Left ventricle myocardium inferior (tissue), 1 donor: ENCODE data around the gene PRRX2. TPM values are rescaled to one million over a fixed set of nuclear protein-coding genes. Genes with fewer than 3 reads are reported as not detected.
A peak's percentile ranks its signal among the peaks of the same experiment; 100 is the strongest.

Experiments
- DNase-seq: peaks from one replicate; pipeline ENCODE4 v3.0.0-alpha.2; 2020
- H3K27ac ChIP-seq: fragments of 200-600 bp; replicated peaks from 2 replicates; pipeline ENCODE4 v1.8.0; 2021
- H3K27me3 ChIP-seq: fragments of 200-600 bp; 2 replicates; pipeline ENCODE4 v1.8.0; 2021; ENCODE audit warnings: low read depth
- H3K36me3 ChIP-seq: fragments of 200-600 bp; 2 replicates; pipeline ENCODE4 v1.8.0; 2021
- H3K4me1 ChIP-seq: fragments of 200-600 bp; 2 replicates; pipeline ENCODE4 v1.8.0; 2021
- H3K4me3 ChIP-seq: fragments of 200-600 bp; 2 replicates; pipeline ENCODE4 v1.8.0; 2021; ENCODE audit warnings: mild to moderate bottlenecking, moderate library complexity
- H3K9me3 ChIP-seq: fragments of 200-600 bp; replicated peaks from 2 replicates; pipeline ENCODE4 v1.8.0; 2021
- CTCF ChIP-seq: fragments of 200-600 bp; IDR thresholded peaks from 2 replicates; pipeline ENCODE4 v1.8.0; 2021; ENCODE audit warnings: antibody characterized with exemption, mild to moderate bottlenecking, borderline replicate concordance
- intact Hi-C: fragments of 100-400 bp; cut with micrococcal nuclease; formaldehyde crosslinking; loops from one replicate; pipeline ENCODE4 v1.11.0; 2022
- total RNA-seq: library from RNA; stranded (reverse); fragmentation: NEBNext Ultra II Directional; extraction: Animal tissue kit (Norgen Biotek cat#: 25700); gene quantifications from one replicate; pipeline ENCODE4 v1.2.1, GENCODE V29; 2021
- donor health status: DM: no; HTN: yes; CAD: no; lungs with severe emphysema.

Gene PRRX2
- total RNA-seq, 1 donor from 2014 or later: 0.85 TPM

- no peak overlapping the region for H3K4me3 ChIP-seq
- peak; percentile 78 for TF ChIP-seq CTCF
- H3K27me3 ChIP-seq: peaks cover 26% of the 10 kb centered on the region
- no peaks in the 10 kb centered on the region for H3K36me3 ChIP-seq
- H3K27ac ChIP-seq: no peak overlapping the region
- H3K4me1 ChIP-seq: peaks cover 55% of the 10 kb centered on the region
- no peaks in the 10 kb centered on the region for H3K9me3 ChIP-seq
- no peak for DNase-seq
- intact Hi-C loops: no loop called here
Measured at GRCh38 chr9:129624168-129624759, 41.2 kb upstream of the PRRX2 start.

DNA sequence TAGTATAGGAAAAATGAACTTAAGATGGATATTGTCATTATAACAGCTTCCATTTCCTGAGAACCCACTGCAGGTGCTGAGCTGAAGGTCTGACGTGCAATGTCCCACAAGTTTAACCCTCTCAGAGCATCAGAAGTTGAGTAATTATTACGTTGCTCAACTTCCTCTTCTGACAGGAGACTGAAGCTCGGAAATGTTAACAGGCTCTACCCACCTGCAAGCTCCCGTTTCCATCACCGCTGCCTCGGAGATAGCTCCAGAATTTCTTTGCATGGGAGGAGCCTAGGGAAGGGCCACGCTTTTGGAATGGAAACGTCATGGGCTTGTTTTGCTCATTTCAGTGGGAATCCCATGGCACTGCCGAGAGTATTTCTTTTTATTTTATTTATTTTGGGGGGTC, 40.5 kb upstream of the PRRX2 start:
- Histone ChIP-seq H3K27me3 (peaks cover 21% of the 10 kb centered on the region), H3K4me3 (no peak overlapping the region), H3K36me3 (no peaks in the 10 kb centered on the region), H3K4me1 (peaks cover 58% of the 10 kb centered on the region), H3K9me3 (no peaks in the 10 kb centered on the region), H3K27ac (no peak overlapping the region)
- no peak for TF ChIP-seq CTCF
- no peak for DNase-seq
- intact Hi-C loops: no loop called here

DNA sequence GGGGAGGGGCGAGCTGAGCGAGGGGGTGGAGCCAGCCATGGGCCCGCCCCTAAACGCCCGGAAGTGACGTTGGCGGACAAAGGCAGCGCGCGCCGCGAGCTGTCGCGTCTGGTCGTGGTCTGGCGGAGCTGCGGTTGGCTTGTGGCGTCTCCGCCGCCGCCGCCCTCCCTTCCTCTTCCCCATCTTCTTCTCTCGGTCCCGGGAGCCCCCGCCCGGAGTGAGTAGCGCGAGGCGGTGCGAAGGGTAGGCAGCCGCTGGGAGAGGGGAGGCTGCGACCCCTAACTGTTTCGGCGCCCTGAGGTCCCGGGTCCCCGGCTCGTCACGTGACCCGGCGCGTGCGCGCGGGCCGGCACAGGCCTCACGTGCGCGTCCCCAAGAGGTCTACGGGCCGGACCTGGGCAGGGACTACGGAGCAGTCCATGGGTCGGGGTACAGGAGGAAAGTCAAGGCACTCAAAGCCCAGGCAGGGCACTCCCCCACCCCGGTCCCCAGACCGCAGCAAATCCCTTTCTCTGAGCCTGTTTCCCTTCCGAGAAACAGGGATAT, 39.3 kb upstream of the PRRX2 start, which contains the start of gene NTMT1:
TSS of gene NTMT1 (plus strand) at position 85 of the 546 bp plus-strand sequence. CDS start 6,541 bp downstream, outside the sequence.
- Histone ChIP-seq H3K36me3 (no peaks in the 10 kb centered on the region), H3K27me3 (peaks cover 9% of the 10 kb centered on the region), H3K27ac (peak within 1 kb of the TSS; percentile 96), H3K4me3 (peak within 1 kb of the TSS; percentile 85), H3K9me3 (no peaks in the 10 kb centered on the region), H3K4me1 (peaks cover 61% of the 10 kb centered on the region)
- peak; percentile 87 for DNase-seq
- intact Hi-C loops: no loop called here
- TF ChIP-seq CTCF: no peak

- no peak for TF ChIP-seq CTCF
- H3K9me3 ChIP-seq: no peaks in the 10 kb centered on the region
- intact Hi-C loops: no loop called here
- H3K4me3 ChIP-seq: peak overlapping the region; percentile 85
- H3K4me1 ChIP-seq: peaks cover 67% of the 10 kb centered on the region
- H3K27ac ChIP-seq: peak overlapping the region; percentile 96
- peaks cover 3% of the 10 kb centered on the region for H3K27me3 ChIP-seq
- no peak for DNase-seq
- H3K36me3 ChIP-seq: no peaks in the 10 kb centered on the region
Measured at GRCh38 chr9:129626625-129627284, 38.7 kb upstream of the PRRX2 start.

DNA sequence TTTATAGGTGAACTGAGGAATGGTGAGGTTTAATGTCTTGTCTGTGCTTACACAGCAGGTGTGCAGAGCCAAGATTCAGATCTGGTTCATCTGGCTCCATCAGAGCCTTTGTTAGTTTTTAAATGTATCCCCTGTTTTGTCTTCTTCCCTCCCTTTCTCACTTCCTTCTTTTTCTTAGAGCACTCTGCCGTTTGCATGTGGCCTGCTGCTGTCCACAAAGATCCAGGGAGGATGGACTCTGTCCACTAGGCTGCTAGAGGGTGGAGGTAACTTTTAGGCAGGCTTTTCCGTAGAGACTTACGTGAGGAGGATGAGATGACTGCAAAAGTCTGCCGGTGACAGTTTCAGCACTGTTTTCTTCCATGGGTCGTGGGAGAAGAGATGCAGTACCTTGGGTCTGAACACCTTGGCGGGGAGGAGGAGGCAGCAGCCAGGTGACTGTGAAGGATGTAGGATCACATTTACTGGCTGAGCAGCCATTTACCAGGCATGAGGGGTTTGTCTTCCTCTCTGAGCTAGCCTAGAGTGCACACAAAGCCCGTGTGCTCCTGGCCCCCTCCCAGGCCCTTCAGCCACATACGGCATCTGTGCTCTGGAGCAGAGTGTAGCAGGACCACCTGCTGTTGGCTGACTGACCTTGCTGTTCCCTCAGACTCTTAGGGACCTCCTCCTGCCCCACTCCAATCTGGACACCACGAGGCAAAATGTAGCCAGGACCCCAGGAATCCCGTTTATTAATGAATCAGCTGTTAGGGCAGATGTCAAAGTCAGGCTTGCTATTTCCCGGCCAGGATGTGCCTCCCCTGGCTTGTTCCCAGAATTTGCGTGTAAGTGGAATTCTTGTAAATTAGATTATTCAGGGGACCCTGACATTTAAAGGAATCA, 37.6 kb upstream of the PRRX2 start:
- Histone ChIP-seq H3K27me3 (no peaks in the 10 kb centered on the region), H3K4me1 (peaks cover 77% of the 10 kb centered on the region), H3K27ac (peak overlapping the region; percentile 96), H3K9me3 (no peaks in the 10 kb centered on the region), H3K36me3 (peaks cover 5% of the 10 kb centered on the region), H3K4me3 (peak overlapping the region; percentile 85)
- intact Hi-C loops: no loop called here
- DNase-seq: no peak
- no peak for TF ChIP-seq CTCF
